HG03378 (cell line): ENCODE measurements around the gene FAM193B.
"Not testable (repeated sequence)": the region's sequence is repeated elsewhere in the genome, so short reads cannot be mapped to it uniquely, and the experiment has no call there.

Experiments used
- ATAC-seq: cut with Tn5 transposase; IDR thresholded peaks from one replicate; pipeline ENCODE4 v1.9.1; 2021; ENCODE audit warnings: mild to moderate bottlenecking, moderate library complexity; ENCODE audit not compliant: unreplicated experiment

FAM193B gene

GRCh38 chr5:177539411-177539810, 15.0 kb downstream of the FAM193B start:
- ATAC-seq: no peak

- ATAC-seq: no peak
Measured at GRCh38 chr5:177538876-177539275, 15.5 kb downstream of the FAM193B start.

GRCh38 chr5:177537389-177538361, 16.7 kb downstream of the FAM193B start:
- ATAC-seq: no peak

- no peak for ATAC-seq
Measured at GRCh38 chr5:177536386-177536785, 18.0 kb downstream of the FAM193B start.

- no peak for ATAC-seq
Measured at GRCh38 chr5:177535125-177535524, 19.2 kb downstream of the FAM193B start.

GRCh38 chr5:177534433-177534832, 19.9 kb downstream of the FAM193B start:
- ATAC-seq: not testable (repeated sequence)

- ATAC-seq: no peak
Measured at GRCh38 chr5:177531209-177531940, 23.0 kb downstream of the FAM193B start.

- ATAC-seq: no peak
Measured at GRCh38 chr5:177530638-177531037, 23.7 kb downstream of the FAM193B start.

- ATAC-seq: no peak
Measured at GRCh38 chr5:177529247-177530203, 24.8 kb downstream of the FAM193B start.

GRCh38 chr5:177528631-177529030, 25.7 kb downstream of the FAM193B start:
- ATAC-seq: no peak

- ATAC-seq: no peak
Measured at GRCh38 chr5:177527595-177527994, 26.8 kb downstream of the FAM193B start.

- no peak for ATAC-seq
Measured at GRCh38 chr5:177526791-177527190, 27.6 kb downstream of the FAM193B start.

GRCh38 chr5:177526191-177526590, 28.2 kb downstream of the FAM193B start:
- ATAC-seq: no peak

GRCh38 chr5:177524941-177525655, 29.3 kb downstream of the FAM193B start:
- ATAC-seq: no peak

- ATAC-seq: no peak
Measured at GRCh38 chr5:177524539-177524900, 29.8 kb downstream of the FAM193B start.

GRCh38 chr5:177523711-177524538, 30.4 kb downstream of the FAM193B start:
- ATAC-seq: no peak

- ATAC-seq: no peak
Measured at GRCh38 chr5:177520916-177521513, 33.3 kb downstream of the FAM193B start.

GRCh38 chr5:177520271-177520670, 34.1 kb downstream of the FAM193B start:
- no peak for ATAC-seq
